ENCODE measurements around the gene JARID2.

The JARID2 gene

DNA sequence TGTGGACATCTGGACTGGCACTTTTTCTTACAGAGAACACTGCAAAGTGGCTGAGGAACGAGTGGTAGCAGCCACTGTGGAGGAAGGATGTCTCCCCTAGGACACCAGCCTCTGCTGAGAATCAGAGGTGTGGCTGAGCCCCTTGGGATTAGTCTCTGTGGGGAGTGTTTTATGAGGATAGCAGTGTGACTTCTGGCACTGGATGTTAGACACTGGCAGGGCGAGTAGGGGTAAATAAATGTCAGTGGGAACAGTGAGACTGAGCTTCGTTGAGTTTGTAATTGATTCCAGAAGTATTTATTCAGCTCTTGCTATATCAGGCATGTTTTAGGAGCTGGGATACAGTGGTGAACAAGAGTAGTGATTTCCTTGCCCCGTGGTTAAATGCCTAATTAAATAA, 124.0 kb downstream of the JARID2 start:
- DNase-seq (ENCODE audit: low read depth in 2 of 3, low spot score in 2 of 3) = no peak

DNA sequence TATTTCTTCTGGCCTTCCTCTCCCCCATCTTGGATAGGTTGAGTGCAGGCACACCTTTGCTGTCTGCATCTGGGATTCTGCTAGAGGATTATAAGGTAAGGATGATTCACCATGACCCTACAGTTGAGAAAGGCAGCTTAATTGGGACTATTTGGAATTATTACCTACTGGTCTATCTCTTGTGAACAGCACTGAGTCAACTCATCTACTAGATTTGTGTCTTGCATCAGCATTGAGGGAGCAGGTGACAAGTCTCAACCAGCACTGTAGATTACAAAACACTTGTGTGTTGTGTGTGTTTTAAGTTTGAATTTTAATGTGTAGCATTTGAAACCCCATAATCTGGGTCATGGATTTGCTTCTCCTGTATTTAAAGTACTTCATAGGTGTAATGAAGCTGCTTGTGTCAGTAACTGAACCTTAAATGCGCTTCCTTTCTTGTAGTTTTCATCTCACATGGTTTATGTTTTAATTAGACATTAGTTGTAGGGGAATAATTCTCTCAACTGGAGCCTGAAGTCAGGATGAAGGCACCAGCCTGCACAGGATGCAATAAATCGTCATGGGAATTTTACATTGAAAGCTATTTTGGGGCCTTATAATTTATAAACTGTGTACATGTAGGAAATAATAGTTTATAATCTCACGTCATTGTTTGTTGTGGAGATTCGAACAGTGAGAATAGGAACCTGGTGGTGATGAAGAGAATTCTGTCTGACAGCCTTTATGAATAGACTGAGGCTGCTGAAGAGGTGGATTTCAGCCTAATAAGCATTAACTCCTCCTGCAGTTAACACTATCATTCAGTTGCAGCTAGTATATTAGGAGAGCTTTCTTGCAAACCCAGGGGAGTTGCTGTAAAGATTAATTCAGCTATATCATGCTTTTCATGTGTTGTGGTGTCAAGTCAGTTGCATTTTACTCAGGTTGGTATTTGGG, 125.1 kb downstream of the JARID2 start:
- DNase-seq (ENCODE audit: low read depth in 2 of 3, low spot score in 2 of 3) = no peak

DNA sequence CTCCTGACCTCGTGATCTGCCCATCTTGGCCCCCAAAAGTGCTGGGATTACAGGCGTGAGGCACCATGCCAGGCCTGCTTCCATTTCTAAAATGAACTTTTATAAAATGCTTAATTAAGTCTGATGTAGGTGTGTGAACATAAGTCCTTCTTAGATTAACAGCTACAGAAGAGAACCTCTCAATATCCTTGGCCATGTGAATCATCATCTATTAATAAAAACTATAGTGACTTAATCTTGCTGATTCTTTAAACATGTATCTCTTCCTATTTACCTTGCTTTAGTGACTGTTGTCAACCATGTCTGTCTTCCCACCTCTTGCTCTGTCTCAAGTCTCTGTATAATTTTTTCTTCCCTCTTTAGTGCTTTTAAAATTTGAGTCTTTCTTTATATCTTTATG, 127.1 kb downstream of the JARID2 start:
- DNase-seq (ENCODE audit: low read depth in 2 of 3, low spot score in 2 of 3) = no peak

DNA sequence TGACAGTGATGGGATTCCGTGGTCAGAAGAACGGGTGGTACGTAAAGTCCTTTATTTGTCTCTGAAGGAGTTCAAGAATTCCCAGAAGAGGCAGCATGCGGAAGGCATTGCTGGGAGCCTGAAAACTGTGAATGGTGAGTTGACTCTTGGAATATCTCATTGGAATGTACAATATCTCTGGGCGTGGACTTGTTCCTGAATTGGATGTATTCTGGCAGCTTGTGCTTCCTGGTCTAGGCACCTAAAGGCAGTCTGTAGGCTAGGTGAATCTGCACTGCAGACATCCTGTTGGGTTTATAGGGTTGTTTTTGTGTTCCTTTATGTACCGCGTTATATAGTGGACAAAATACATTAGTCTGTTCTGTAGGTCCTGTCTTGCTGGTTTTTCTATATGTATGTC, 128.2 kb downstream of the JARID2 start:
- no peak for DNase-seq (ENCODE audit: low read depth in 2 of 3, low spot score in 2 of 3)

DNA sequence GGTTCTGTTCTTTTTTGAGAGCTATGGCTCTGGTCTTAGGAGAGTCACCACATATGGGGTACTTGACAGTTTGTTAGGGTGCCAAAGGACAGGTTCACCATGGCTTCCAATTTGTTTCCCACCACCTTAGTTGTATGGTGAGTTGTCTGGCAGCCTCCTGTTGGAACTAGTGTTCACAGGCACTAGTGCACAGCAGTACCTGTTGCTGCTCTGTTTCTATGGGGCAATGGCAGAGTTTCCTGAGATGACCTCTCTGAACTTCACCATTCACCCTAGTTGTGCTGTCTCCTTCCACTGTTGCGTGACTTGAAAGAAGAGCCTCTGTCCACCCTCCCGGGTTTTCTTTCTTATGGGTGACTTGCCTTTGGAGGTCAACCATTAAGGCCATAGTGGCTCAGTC, 129.1 kb downstream of the JARID2 start:
- DNase-seq (ENCODE audit: low read depth in 2 of 3, low spot score in 2 of 3) = no peak

DNA sequence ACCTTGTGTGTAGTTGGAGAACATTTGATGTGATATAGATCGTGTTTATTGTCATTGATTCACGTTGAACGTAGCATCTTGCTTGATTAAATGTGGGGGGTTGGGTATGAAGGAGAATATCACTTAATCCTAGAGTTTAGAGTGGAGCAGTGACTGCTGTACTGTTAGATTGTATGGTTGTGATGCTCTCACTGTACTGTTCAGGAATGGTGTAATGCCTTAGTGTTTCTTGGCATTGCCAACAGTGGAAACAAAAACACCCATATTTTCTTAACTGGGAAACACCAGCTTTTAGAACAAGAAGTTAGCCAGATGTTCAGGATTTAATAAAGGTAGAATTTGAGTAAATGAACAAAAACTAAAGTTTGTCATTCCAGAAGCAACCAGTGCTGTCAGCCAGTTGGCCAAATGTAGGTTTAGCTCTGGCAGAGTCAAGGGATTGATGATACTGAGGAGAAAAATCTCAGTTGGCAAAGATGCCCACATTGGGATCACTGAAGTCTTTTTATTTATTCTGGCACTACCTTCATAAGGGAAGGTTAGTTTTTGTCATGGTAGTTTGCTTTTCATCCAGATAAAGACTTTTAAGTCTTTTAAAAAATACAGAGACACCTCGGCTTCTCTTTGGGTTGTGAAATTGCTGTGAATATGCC, 129.9 kb downstream of the JARID2 start:
- DNase-seq (ENCODE audit: low read depth in 2 of 3, low spot score in 2 of 3) = no peak

DNA sequence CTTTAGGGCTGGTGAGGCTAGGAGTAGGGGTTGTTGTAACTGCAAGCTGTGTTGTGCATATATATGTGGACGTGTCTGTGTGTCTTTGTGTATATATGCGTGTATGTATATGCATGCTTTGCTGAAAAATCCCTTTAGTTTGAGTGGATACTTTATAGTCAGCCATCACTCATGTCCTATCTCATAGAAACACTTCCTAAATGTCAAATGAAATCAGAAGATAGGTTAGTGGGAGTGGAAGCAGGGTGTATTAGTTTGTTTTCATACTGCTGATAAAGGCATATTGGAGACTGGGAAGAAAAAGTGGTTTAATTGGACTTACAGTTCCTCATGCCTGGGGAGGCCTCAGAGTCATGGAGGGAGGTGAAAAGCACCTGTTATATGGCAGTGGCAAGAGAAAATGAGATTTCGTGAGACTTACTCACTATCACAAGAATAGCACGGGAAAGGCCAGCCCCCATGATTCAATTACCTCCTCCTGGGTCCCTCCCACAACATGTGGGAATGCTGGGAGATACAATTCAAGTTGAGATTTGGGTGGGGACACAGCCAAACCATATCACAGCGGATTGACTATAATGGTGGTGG, 131.1 kb downstream of the JARID2 start:
- no peak for DNase-seq (ENCODE audit: low read depth in 2 of 3, low spot score in 2 of 3)

DNA sequence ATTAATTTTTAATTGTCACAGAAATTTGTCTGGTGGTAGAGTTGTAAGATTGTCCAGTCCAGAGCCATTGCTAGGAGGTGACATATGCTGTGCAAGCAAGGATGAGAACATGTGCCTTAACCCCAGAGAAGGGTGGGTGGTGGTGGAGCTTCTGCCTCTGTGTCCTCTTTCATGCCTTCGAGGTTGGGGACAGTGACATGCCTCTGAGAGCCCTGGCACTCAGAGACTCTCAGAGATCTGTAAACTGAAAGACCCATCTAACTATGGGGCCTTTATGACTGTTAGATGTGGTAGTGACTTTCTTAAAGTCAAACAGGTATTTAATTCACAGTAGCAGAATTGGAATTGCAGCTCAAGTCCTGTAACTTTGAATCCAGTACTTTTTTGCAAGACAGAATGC, 132.4 kb downstream of the JARID2 start:
- DNase-seq (ENCODE audit: low read depth in 2 of 3, low spot score in 2 of 3) = no peak

DNA sequence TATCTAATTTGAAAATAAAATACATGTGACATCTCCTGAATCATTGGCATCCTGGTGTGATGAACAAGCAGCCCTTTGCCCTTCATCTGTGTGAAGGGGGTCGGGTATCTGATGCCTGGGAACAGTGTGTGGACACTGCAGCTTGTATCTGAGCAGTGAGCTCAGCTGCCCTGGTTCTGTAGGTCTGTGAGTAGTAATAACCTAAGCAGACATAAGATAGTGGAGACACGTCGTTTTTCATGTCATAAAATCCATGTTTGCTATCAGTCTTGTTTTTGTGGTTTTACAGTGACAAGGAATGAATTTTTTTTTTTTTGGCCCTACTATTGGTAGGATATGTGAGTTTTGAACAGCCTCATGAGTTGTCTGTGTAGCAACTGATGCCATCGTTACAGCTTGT, 133.0 kb downstream of the JARID2 start:
- DNase-seq (ENCODE audit: low read depth in 2 of 3, low spot score in 2 of 3) = no peak

DNA sequence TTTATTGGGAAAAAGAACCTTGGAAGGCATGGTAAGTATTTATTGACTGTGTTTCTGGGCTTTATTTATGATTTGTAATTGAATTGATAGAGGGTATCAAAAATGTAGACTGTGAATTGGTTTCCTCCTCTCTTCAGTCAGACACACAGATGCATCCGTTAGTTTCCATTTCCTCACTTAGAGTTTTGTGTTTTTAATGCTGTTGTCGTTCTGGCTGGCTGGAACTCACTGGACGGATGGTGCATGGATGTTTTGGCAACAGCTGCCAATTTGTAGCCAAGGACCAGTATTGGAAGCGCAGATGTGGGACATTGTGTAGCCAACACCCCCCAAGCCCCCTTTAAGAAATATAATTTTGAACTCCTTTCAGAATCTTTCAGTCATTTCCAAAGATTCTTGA, 134.5 kb downstream of the JARID2 start:
- no peak for DNase-seq (ENCODE audit: low read depth in 2 of 3, low spot score in 2 of 3)

DNA sequence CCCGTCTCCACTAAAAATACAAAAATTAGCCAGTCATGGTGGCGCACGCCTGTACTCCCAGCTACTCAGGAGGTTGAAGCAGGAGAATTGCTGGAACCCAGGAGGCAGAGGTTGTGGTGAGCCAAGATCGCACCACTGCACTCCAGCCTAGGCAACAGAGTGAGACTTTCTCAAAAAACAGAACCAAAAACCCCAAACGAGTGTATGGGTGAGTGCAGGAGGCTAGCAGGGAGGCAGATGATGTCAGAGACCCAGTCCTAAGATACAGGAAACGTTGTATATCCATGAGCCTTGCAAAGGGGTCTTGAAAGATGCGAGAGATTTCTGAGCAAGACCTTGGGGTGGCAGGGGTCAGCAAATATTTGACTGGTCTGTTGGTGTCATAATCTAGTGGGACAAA, 136.2 kb downstream of the JARID2 start:
- no peak for DNase-seq (ENCODE audit: low read depth in 2 of 3, low spot score in 2 of 3)

DNA sequence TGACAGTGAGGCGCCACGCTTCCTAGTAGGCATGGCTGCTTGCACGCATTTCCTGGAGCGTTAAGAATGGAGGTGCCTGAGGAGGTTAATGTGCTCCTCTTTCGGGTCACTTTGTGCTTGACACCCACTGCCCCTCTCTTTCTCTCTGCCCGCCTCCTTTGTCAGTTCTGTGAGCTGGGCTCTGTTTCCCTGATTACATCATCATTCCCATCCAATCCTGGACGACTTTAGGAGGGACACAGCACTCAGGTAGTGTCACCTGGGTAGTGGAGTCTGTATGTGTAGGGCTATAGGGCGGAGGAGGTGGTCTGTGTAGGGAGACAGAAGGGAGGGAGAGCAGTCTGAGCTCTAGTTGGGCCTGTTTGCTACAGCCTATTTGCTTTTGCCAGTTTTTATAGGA, 136.8 kb downstream of the JARID2 start:
- DNase-seq (ENCODE audit: low read depth in 2 of 3, low spot score in 2 of 3) = no peak

DNA sequence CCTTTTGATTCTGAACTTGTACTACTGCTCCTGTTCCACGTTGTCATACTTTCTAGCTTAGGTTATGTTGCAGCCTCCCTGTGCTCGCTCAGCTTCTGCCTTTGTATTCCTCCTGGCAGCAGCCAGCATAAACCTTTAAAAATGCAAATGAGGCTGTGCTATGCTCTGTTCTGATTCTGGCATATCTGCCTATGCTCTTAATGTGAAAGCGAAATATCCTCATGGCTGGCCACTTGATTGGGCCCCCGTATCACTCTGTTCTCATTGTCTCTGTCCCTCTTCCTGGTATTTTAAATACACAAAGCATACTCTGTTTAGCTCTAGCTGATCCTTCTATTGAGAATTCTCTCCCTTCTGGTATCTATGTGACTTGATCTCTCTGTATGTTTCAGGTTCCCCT, 139.0 kb downstream of the JARID2 start:
- no peak for DNase-seq (ENCODE audit: low read depth in 2 of 3, low spot score in 2 of 3)

DNA sequence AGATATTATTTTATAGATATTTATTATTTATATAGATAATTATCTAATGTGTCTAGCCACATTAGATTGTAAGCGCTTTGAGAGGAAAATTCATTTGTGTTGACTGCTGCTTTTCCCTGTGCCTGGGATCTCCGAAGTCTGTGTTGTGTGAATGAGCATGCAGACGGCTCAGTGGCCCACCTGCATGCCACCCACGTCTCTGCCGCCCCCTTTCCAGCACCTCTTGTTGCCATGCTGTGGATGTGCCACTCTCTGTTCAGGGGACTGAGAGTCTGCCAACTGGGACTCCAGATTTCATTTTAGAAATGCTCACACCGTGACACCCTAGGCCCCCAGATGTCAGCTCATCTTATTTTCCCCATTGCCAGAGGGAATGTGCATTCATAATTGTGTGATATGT, 139.7 kb downstream of the JARID2 start:
- no peak for DNase-seq (ENCODE audit: low read depth in 2 of 3, low spot score in 2 of 3)

DNA sequence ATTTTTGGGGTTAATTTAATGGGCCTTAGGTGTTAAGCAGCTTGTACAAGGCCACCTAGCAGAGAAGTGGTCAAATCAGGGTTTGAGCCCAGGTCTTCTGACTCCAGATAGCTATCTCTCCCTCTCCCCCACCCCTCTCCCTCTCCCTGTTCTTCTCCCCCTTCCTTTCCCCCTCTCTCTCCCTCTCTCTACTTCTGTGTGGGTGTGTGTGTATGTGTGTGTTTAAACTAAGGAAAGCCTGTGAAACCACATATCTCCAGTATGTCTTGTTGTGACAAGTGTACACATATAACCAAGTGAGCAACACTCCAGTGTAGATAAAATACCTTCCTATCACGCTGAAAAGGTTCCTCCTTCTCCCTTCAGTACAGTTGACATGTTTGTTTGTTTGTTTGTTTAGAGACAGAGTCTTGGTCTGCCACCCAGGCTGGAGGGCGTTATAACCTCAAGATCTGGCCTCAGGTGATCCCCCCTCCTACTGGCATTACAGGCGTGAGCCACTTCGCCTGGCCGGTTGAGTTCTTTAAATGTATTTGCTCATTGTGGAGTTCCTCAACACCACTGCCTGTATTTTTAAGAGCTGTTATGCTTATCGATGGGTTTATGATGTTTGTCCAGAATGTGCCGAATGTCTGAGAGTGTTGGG, 140.4 kb downstream of the JARID2 start:
- DNase-seq (ENCODE audit: low read depth in 2 of 3, low spot score in 2 of 3) = no peak

DNA sequence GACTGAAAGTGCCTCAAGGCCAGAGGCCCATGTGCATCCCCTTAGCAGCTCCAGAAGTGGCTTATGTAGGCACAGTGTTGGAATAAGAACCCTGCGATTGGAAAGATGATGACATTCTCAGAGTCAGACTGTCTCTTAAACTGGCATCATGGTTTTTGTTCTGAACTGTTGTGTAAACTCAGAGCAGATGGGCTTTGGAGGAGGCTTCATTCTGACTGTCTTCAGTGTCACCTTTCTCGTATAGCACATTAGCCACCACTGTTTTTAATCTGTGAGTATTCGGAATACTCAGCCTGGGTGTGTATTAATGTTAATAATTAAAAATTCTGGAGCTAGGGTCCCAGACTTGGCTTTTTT, 140.9 kb downstream of the JARID2 start:
- no peak for DNase-seq (ENCODE audit: low read depth in 2 of 3, low spot score in 2 of 3)

DNA sequence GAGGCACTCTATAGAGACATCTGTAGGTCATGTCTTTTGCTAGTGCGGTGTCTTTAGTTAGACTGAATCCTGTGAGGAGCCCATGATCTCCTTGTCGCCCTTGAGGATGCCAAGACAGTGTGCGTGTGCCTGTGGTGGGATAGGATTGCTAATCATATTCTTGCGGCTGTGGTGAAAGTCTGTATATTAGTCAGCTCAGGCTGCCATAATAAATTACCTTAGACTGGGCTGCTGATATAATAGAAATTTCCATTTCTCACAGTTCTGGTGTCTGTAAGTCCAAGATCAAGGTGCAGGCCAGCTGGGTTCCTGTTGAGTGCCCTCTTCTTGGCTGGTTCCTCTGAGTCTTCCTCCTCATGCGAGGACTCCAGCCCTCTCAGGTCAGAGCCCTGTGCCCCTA, 141.2 kb downstream of the JARID2 start:
- no peak for DNase-seq (ENCODE audit: low read depth in 2 of 3, low spot score in 2 of 3)

DNA sequence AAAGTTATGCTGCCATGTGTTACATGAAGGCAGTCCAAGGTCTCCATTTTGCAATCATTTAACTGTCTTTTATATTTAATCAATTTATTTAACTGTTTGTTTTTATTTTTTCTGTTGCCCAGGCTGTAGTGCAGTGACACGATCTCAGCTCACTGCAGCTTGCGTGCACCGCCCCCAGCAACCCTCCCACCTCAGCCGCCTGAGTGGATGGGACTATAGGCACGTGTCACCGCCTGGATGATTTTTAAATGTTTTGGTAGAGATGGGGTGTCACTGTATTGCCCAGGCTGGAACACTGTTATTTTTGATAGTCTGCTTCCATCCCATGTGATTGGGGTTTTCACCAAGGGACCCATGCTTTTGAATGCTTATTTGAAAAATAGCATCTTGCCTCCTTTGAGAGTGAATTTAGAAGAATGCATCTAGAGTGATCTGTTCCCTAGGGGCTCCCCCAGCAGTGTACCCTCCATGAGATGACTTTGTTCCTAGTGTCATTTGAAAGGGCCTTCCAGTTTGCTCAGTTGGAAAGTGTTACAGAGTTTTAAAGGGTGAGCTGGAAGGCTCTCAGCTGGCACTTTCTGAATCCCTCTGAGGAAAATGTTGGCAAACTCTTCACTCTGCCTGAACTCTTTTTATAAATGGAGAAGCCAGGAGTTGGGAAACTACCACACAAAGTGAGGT, 143.4 kb downstream of the JARID2 start:
- no peak for DNase-seq (ENCODE audit: low read depth in 2 of 3, low spot score in 2 of 3)

DNA sequence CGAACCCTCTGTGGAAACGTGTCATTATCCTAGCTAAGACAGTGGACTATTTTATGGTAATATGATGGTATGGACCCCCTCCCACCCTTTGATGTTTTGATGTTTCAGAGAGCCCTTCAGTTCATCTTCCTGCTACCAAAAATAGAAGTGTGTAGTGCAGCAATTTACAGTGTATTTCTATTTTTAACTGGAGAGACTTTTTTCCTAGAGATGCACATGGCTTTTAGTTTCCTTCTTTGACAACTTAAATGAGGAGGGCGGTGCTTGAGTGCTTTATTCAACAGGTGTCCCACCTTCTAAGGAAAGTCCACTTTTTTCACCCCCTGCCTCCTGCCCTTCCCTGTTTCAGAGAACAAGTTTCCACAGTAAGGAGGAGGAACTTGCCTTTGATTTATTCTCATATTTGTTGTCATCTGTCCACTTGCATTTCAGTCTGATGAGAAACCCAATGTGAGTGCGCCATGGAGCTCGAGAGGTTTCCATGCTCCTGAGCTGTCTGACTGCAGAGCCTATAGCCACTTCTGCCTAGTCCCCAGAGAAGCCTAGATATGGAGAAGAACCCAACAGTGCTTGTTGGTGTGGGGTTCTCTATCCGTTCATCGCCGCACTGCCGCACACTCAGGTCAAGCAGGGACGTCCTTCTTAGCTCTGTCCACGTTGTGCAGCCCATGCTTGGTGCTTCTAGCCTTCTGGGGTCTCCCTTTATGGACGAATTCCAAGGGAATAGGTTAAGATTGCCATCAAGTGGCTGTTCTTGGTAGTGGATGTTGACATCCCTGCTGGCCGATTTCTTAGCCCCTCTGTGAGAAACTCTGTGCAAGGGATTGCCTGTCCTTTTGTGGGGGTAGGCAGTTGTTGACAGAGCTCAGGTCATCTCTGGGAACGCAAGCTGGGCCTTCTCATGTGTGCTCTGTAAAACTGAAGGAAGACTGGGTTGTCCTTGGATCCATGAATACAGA, 144.2 kb downstream of the JARID2 start:
- no peak for DNase-seq (ENCODE audit: low read depth in 2 of 3, low spot score in 2 of 3)

DNA sequence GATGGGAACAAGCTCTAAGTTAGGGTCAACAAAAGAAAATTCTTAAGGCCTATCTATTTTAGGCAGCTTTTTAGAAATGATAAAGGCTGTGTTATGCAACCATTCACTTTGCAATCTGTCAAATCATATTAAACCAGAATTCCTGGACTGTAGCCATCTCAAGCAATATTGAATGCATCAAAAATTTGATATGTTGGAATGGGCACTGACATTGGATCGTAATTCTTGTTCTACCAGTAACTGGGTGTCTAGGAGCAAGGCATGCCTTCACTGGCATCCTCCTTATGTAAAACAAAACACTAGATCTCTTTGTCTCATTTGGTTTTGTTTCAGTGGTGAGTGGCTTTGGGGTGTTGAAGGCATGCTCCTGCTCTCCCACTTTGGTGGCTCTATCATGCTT, 145.6 kb downstream of the JARID2 start:
- DNase-seq (ENCODE audit: low read depth in 2 of 3, low spot score in 2 of 3) = no peak
